SU-DHL-6 (cell line): ENCODE measurements around the gene MIGA2.

Source experiments
- CTCF ChIP-seq: fragments of 200-600 bp; sonication (generic); IDR thresholded peaks from one replicate; pipeline ENCODE4 v1.5.1; 2017; ENCODE audit warnings: antibody characterized with exemption, mild to moderate bottlenecking, low read length, moderate library complexity; ENCODE audit not compliant: insufficient read depth, poor library complexity, severe bottlenecking
- EZH2phosphoT487 ChIP-seq: fragments of 200-600 bp; sonication (generic), shearing (Covaris generic); conservative IDR thresholded peaks from 2 replicates; pipeline ENCODE4 v1.6.1; 2018; ENCODE audit warnings: mild to moderate bottlenecking, antibody characterized with exemption, low read length, moderate library complexity, mixed read lengths

GRCh38 chr9:129012893-129013448 lies 23.5 kb upstream of the MIGA2 start:
- TF ChIP-seq CTCF, result no peak
- no peak for TF ChIP-seq EZH2phosphoT487
